Putamen (tissue), 1 donor: ENCODE data around the gene IL17C.

Source experiments
- DNase-seq: peaks from one replicate; pipeline ENCODE4 v3.0.0-alpha.2; 2016; ENCODE audit warnings: low spot score

Gene IL17C

DNA sequence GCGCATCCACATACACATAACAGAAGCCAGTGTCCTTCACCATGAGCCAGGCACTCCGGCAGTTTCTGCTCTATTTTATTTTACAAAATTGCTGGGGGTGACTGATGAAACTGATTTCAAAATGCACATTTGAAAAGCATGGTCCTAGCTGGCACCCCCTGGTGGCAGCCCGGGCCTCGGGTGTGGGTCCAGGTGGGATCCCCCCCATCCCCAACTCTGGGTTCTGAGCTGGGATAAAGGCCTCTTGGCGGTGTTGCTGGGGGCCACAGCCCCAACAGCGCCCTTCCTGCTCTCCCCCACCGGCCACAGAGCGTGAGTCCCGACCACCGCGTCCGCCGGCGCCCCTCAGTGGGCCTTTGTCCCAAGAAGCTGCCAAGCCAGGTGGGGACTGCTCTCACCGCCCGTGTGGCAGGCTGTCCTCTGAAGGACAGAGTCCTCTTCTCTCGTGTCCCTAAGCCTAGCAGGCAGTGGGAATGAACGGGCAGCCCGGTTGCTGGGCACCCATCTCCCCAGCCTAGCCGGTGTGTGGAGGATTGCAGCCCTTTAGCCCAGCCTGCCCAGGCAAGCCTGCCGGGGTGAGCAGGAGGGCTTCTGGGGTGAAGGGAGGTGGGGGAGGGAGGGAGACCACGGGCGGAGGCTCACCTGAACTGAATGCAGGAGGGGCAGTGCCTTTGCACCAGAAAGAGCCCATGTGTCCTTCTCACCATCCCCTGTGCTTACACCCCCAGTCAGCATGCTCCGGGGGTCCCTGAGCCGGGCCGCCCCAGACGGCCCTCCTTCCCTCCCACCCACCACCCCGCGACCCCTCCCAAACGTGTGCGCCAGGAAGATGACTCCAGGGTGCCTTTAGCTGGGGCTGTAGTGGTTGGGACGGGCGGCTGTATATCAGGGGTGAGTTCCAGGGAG is 47.0 kb downstream of the IL17C start:
- DNase-seq: no peak

- no peak for DNase-seq
Measured at GRCh38 chr16:88686062-88686438, 47.7 kb downstream of the IL17C start.

GRCh38 chr16:88686439-88687253 is 48.3 kb downstream of the IL17C start, which contains the start of gene SNAI3:
SNAI3 (minus strand) TSS chr16:88686507; CDS start chr16:88686406, 101 bp downstream.
- no peak for DNase-seq

GRCh38 chr16:88687254-88687576 is 48.8 kb downstream of the IL17C start:
- DNase-seq: no peak

DNA sequence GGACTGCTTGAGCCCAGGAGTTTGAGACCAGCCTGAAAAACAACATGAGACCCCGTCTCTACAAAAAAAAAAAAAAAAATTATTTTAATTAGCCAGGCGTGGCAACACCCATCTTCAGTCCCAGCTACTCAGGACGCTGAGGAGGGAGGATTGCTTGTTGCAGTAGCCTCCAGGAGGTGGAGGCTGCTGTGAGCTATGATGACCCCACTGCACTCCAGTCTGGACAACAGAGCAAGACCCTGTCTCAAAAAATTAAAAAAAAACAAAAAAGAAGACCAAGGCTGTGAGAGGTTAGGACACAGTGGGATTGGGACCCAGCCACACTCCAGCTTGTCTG is 49.3 kb downstream of the IL17C start:
- DNase-seq: no peak

DNA sequence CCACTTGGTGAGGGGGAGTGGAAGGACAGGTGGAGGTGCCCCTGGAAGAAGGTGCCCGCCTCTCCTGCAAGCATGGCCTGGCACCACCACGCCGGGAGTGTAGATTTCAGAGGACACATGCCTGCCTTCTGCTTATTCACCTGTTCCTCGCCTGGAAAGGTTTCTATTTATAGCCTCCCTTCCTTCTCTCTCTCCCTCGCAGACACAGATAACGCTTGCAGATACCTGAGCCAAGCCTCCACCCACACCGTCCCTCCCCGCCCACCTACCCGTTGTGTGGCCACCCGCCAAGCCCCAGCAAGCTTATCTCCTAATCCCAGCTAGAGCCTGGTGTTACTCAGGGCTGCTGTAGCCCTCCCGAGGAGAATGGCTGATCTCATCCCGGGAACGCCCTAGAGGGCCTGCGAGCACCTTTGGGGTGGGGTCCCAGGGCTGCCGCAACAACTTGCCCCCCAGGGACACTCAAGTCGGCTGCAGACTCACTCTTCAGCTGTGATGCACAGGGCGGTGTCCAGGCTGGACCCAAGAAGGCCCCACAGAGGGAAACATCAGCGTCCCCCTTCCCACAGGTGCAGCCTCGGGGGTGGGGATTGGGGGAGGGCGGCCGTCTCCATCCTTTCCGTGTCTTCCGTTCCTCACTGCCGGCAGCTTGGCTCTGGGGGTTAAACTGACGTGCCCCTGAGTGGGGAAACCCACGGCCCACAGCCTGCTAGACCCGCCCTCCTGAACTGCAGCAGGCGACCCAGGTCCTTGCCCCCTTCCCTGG is 49.8 kb downstream of the IL17C start:
- DNase-seq: no peak
